Right atrium auricular region (tissue), 2 donors: ENCODE measurements around the gene ZNF670. TPM values are rescaled to one million over a fixed set of nuclear protein-coding genes. Genes with fewer than 3 reads are reported as not detected.

Experiments used
- DNase-seq: peaks from one replicate; pipeline ENCODE4 v3.0.0-alpha.2; 2019; ENCODE audit warnings: low spot score
- H3K27ac ChIP-seq, 2 donors: fragments of 200-600 bp; sonication (generic); 1 replicate in 1 of 2; 2 replicates in 1 of 2; pipeline ENCODE4 v1.5.1; 2016 to 2019
- H3K27me3 ChIP-seq, 2 donors: fragments of 200-600 bp; sonication (generic); one replicate each; pipeline versions ENCODE4 v1.5.1 to v1.6.0; 2017 to 2019
- H3K36me3 ChIP-seq: fragments of 200-600 bp; sonication (generic); one replicate; pipeline ENCODE4 v1.5.1; 2016
- H3K4me1 ChIP-seq, 2 donors: fragments of 200-600 bp; sonication (generic); one replicate each; pipeline versions ENCODE4 v1.5.1 to v1.6.0; 2017 to 2019
- H3K4me3 ChIP-seq, 2 donors: fragments of 200-600 bp; sonication (generic); 1 replicate in 1 of 2; 2 replicates in 1 of 2; pipeline ENCODE4 v1.5.1; 2017 to 2019; ENCODE audit warnings: mild to moderate bottlenecking in 1 of 2, moderate library complexity in 1 of 2
- H3K9me3 ChIP-seq, 2 donors: fragments of 200-600 bp; sonication (generic); one replicate each; pipeline ENCODE4 v1.5.1; 2019
- total RNA-seq, 2 donors: library from RNA; depleted of rRNA; stranded (reverse); fragments of >200 nt; gene quantifications; one replicate each; pipeline ENCODE4 v1.1.0, GENCODE V29; 2016
- TF ChIP-seq, protein P1 (sequence below), 2 donors: fragments of 200-600 bp; sonication (generic); IDR thresholded peaks; one replicate each; pipeline ENCODE4 v1.5.1; 2019; ENCODE audit warnings: antibody characterized with exemption in 2 of 2

ZNF670 gene
- total RNA-seq, 2 donors from 2014 or later: 0.93 to 1.8 TPM

DNA sequence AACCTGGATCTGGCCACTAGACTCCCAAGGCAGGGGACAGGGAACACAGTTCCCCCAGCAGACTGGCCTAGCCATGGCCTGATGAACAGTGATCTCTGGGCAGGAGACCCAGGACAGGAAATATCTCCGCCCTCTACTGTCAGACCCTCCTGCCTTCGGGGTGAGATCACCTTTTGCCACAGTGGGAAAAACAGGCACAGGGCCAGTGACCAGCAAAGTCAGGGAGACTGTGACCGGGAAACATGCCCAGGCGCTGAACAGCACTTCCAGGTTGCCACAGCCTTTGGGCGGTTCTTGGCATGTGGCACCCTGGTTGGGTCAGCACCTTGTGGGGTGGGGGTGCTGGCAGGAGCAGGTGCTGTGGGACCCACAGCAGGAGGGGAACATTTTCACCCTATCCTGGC is 34.5 kb upstream of the ZNF670 start:
- DNase-seq: no peak
- Histone ChIP-seq H3K27me3 (no peaks in the 10 kb centered on the region), H3K27ac (no peak overlapping the region), H3K9me3 (no peaks in the 10 kb centered on the region), H3K4me1 (peaks cover 0 to 15% of the 10 kb centered on the region in 2 donors), H3K36me3 (no peaks in the 10 kb centered on the region), H3K4me3 (no peak overlapping the region)
- TF ChIP-seq, protein P1, sequence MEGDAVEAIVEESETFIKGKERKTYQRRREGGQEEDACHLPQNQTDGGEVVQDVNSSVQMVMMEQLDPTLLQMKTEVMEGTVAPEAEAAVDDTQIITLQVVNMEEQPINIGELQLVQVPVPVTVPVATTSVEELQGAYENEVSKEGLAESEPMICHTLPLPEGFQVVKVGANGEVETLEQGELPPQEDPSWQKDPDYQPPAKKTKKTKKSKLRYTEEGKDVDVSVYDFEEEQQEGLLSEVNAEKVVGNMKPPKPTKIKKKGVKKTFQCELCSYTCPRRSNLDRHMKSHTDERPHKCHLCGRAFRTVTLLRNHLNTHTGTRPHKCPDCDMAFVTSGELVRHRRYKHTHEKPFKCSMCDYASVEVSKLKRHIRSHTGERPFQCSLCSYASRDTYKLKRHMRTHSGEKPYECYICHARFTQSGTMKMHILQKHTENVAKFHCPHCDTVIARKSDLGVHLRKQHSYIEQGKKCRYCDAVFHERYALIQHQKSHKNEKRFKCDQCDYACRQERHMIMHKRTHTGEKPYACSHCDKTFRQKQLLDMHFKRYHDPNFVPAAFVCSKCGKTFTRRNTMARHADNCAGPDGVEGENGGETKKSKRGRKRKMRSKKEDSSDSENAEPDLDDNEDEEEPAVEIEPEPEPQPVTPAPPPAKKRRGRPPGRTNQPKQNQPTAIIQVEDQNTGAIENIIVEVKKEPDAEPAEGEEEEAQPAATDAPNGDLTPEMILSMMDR (IDR thresholded peaks at IDR 0.05): no peak

DNA sequence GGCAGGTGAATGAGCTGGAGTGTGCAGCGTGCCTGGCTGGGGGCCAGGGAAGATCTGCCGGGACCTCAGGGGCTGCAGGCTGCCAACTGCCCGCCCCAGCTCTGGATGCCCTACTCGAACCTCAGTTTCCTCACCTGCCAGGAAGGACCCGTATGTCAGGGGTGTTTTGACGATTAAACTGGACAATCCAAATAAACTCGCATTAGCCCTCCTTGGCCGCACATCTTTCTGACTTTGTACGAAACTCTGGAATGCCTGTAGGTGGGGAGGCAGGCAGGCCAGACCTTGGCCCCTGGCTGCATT is 33.8 kb upstream of the ZNF670 start:
- Histone ChIP-seq H3K4me3 (peak overlapping the region; percentile 74 to 84), H3K9me3 (no peaks in the 10 kb centered on the region), H3K4me1 (peaks cover 0 to 15% of the 10 kb centered on the region in 2 donors), H3K27ac (peak overlapping the region; percentile 78 to 89), H3K36me3 (no peaks in the 10 kb centered on the region), H3K27me3 (no peaks in the 10 kb centered on the region)
- DNase-seq: no peak
- TF ChIP-seq, protein P1 (IDR thresholded peaks at IDR 0.05): no peak

DNA sequence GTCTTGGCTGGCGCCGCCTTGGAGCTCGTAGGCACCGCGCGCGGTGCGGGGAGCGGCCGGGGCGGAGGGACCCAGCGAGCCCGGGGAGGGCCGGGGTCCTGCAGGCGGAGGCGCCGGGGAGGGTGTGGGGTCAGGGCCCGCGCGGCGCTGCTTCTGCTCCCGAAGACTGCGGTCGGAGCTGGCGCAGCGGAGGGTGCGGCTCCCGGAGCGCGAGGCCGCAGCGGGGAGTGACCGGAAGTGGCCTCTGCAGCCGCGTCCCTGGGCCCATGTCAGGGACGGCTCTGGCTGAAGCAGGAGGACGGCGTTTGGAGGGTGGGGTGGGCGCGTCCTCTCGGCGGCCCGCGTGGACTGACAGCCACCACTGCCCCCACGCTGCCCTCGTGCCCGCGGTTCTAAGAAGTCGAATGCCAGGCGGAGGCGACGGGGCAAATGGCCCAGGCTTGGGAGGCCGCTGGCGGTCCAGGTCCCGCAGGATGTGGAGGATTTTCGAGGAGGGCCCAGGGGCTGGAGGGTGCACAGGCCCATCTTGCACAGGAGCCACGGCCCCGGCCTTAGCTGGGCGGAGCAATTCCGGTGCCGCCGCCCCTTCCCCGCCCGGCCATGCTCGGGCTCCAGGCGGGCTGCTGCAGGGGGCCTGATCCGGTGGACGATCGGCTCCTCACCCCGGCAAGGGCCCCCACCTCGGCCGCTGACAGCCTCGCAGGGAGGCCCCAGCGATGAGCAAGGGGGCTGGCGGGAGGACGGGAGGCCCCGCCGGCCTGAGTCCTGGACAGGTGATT is 33.3 kb upstream of the ZNF670 start:
- H3K9me3 ChIP-seq: no peaks in the 10 kb centered on the region
- peak overlapping the region; percentile 74 to 84 for H3K4me3 ChIP-seq
- DNase-seq: peak; percentile 70
- H3K36me3 ChIP-seq: no peaks in the 10 kb centered on the region
- peaks cover 0 to 15% of the 10 kb centered on the region in 2 donors for H3K4me1 ChIP-seq
- H3K27me3 ChIP-seq: no peaks in the 10 kb centered on the region
- H3K27ac ChIP-seq: peak overlapping the region; percentile 78 to 89
- TF ChIP-seq, protein P1 (IDR thresholded peaks at IDR 0.05): no peak

DNA sequence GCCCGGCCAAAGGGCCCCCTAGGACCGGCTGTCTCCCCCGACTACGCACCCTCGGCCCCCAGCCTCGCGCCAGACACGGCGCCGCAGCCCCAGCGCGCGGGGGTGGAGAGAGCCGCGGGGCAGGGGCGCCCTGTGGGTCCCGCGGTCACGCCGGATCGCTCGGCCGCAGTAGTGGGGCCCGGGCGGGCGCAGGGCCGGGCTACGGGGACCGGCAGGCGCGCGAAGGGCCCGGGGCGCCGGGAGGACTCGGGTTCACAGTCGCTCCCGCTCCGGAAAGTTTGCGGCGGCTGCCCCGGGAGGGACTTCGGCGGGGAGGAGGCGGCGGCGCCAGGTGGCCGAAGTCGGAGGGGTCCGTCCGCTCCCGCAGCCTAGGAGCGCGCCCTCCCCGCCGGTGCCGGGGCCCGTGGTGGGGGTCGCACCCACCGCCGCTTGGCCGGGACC is 32.7 kb upstream of the ZNF670 start:
- no peaks in the 10 kb centered on the region for H3K9me3 ChIP-seq
- no peak for DNase-seq

DNA sequence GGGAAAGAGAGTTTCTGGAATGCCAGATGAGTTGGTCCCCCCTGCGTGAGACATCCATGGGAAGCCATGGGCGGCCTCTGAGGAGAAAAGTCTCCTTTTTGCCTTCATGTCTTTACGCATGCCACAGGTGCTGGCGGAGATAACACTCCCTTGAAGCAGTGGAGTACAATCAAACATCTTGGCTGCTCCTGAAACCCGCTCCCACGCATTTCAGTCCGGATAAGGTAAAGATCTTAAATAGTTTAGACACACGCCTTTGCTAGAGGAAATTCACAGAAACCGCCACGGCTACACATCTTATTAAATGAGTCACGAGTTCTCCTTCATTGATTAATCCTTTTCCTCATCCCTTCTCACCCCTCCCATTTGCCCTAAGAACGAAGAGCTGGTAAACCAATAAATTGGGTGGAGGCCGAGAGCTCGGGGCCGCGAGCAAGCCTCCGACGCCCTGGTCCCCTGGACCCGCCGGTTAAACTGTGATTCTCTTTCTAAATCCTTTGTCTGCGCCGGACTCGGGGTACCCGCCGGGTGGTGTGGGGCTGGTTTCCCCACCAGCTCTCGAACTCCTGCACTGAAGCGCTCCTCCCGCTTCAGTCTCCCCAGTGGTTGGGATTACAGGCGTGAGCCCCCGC is 32.1 kb upstream of the ZNF670 start:
- Histone ChIP-seq H3K27ac (peak overlapping the region; percentile 78 to 89), H3K36me3 (no peaks in the 10 kb centered on the region), H3K27me3 (no peaks in the 10 kb centered on the region), H3K4me3 (peak overlapping the region; percentile 74 to 84), H3K4me1 (peaks cover 0 to 15% of the 10 kb centered on the region in 2 donors), H3K9me3 (no peaks in the 10 kb centered on the region)
- TF ChIP-seq, protein P1 (IDR thresholded peaks at IDR 0.05): no peak
- DNase-seq: no peak

More for the DNA sequence above, 32.7 kb upstream of the ZNF670 start:
- H3K4me3 ChIP-seq: peak overlapping the region; percentile 74 to 84
- no peaks in the 10 kb centered on the region for H3K27me3 ChIP-seq
- H3K27ac ChIP-seq: peak overlapping the region; percentile 78 to 89
- TF ChIP-seq, protein P1 (IDR thresholded peaks at IDR 0.05): no peak
- H3K4me1 ChIP-seq: peaks cover 0 to 15% of the 10 kb centered on the region in 2 donors
- no peaks in the 10 kb centered on the region for H3K36me3 ChIP-seq
